Small intestine (tissue), 7 donors: ENCODE results near the gene PRUNE2. TPM values are rescaled to one million over a fixed set of nuclear protein-coding genes. Genes with fewer than 3 reads are reported as not detected.

ENCODE experiments used
- DNase-seq, 2 donors: peaks; one replicate each; pipeline versions ENCODE4 v3.0.0 to v3.0.0-alpha.2; 2013
- FAIRE-seq: peaks from 2 replicates; lab custom pipeline; 2012; peaks lifted over from hg19 to GRCh38; lab: Jason Lieb, UNC
- H3K27ac ChIP-seq, 3 donors: one replicate each; pipeline ENCODE4 v1.5.1; 2013; ENCODE audit warnings: low read length in 2 of 3, mild to moderate bottlenecking in 2 of 3, control low read depth in 1 of 3, inconsistent platforms in 1 of 3, low read depth in 1 of 3, moderate library complexity in 1 of 3
- H3K27me3 ChIP-seq, 3 donors: one replicate each; pipeline ENCODE4 v1.6.1; 2013; ENCODE audit warnings: low read length in 3 of 3, inconsistent platforms in 1 of 3; ENCODE audit not compliant: control insufficient read depth in 3 of 3, insufficient read depth in 3 of 3
- H3K36me3 ChIP-seq, 3 donors: one replicate each; pipeline ENCODE4 v1.6.1; 2013; ENCODE audit warnings: low read length in 3 of 3, inconsistent platforms in 1 of 3, low read depth in 1 of 3, mild to moderate bottlenecking in 1 of 3, moderate library complexity in 1 of 3; ENCODE audit not compliant: control insufficient read depth in 3 of 3, insufficient read depth in 2 of 3
- H3K4me1 ChIP-seq, 3 donors: one replicate each; pipeline ENCODE4 v1.6.1; 2013; ENCODE audit warnings: low read length in 2 of 3, inconsistent platforms in 1 of 3, low read depth in 1 of 3, mild to moderate bottlenecking in 1 of 3, moderate library complexity in 1 of 3; ENCODE audit not compliant: control insufficient read depth in 3 of 3, insufficient read depth in 2 of 3
- H3K4me3 ChIP-seq, 3 donors: one replicate each; pipeline ENCODE4 v1.5.1; 2013; ENCODE audit warnings: low read length in 3 of 3, control low read depth in 1 of 3, inconsistent platforms in 1 of 3, low read depth in 1 of 3, mild to moderate bottlenecking in 1 of 3, moderate library complexity in 1 of 3
- H3K9me3 ChIP-seq, 2 donors: one replicate each; pipeline ENCODE4 v1.6.1; 2013; ENCODE audit warnings: low read depth in 1 of 2, low read length in 1 of 2; ENCODE audit not compliant: control insufficient read depth in 2 of 2, insufficient read depth in 1 of 2
- WGBS, 3 donors: extraction: QIAGEN DNeasy Blood & Tissue Kit; methylation state at CpG; one replicate each; pipeline ENCODE4 v1.1.7; 2013; 5-methylcytosine and 5-hydroxymethylcytosine counted together
- polyA plus RNA-seq, 4 donors: library from polyadenylated mRNA; stranded (reverse) in 3 of 4; unstranded in 1 of 4; fragments of 200-250 nt in 3 of 4; fragments of 120-200 nt in 1 of 4; gene quantifications; one replicate each; pipeline versions ENCODE4 v1.2.1 to v1.2.3, GENCODE V29; 2013
- donor health status: healthy with polysubstance abuse.
- donor health status: control.
- donor health status: control.
- donor health status: Bipolar disorder and iron deficiency.
- donor health status: healthy.

The PRUNE2 gene
- polyA plus RNA-seq, 4 donors, result 1.1 to 62.1 (median 7.5) TPM

GRCh38 chr9:76887951-76888350 lies 18.0 kb downstream of the PRUNE2 start:
- Histone ChIP-seq H3K4me3 (no peak overlapping the region), H3K36me3 (no peaks in the 10 kb centered on the region), H3K9me3 (no peaks in the 10 kb centered on the region), H3K4me1 (no peaks in the 10 kb centered on the region), H3K27ac (peak overlapping the region; percentile 1 to 93 (median 37)), H3K27me3 (peaks cover 0 to 14% (median 0%) of the 10 kb centered on the region in 3 donors)
- FAIRE-seq (no peak), DNase-seq (no peak)
- WGBS, 3 donors, result 81 to 86% (median 81%) methylated on average over 7 of the region's 7 CpGs

DNA sequence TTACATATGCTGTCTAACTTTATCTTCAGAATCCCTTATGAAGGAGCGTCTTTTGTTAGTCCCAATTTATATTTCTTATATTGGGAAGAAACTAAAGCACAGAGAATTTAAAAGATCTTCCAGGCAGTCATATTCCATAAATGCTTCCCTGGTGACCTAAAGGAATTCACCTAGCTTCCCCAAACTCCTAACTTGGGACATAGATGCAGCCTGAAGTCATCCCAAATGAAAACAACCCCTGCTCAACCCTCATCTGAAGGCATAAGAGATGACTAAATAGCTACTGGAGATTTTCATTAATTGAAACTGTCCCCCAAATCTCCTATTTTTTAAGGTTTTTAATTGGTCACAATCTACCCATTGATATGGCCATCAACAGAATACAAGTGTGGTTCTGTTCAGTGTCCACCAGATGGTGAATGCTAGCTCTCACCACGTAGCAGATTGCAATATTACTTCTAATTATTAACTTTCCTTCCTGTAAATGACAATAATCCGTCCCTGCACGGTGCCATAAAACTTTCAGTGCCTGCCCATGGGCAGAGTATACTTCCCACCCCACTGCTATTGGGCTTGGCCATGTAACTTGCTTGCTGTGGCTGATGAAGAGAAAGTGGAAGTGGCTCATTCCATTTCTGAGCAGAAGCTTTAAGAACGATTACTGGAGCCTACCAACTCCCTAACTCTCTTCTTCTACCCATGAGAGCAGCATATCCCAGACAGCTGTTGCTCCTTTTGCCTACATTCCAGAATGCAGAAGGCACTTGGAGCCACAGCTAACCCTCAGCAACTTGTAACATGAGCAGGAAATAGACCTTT lies 18.7 kb downstream of the PRUNE2 start:
- no peaks in the 10 kb centered on the region for H3K4me1 ChIP-seq
- peaks cover 0 to 12% (median 0%) of the 10 kb centered on the region in 3 donors for H3K27me3 ChIP-seq
- H3K36me3 ChIP-seq, result no peaks in the 10 kb centered on the region
- peak overlapping the region; percentile 1 to 93 (median 37) for H3K27ac ChIP-seq
- DNase-seq (peak; percentile 83 to 95), FAIRE-seq (no peak)
- WGBS, 3 donors, result 23 to 60% (median 38%) methylated on average over 5 of the region's 5 CpGs
- H3K9me3 ChIP-seq, result no peaks in the 10 kb centered on the region
- H3K4me3 ChIP-seq, result no peak overlapping the region

DNA sequence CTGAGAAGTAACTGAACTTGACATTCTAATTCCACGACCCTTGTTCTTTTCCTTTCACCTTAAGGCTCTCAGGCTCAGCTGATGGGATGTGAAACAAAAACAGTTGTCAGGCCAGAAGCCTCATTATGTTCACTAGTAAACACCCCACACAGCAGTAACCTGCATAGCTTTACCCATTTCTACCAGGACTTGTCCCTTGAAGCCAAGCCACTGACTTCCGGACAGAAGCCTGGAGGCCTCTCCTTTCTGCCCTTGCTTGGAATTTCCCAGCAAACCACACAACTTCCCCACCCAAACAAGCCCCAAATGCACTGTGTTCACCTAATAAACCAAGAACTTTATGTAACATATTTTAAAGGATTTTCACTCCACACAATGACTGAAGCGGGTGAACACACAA lies 19.6 kb downstream of the PRUNE2 start:
- Histone ChIP-seq H3K27ac (no peak overlapping the region), H3K36me3 (no peaks in the 10 kb centered on the region), H3K4me3 (no peak overlapping the region), H3K9me3 (no peaks in the 10 kb centered on the region), H3K4me1 (no peaks in the 10 kb centered on the region), H3K27me3 (peaks cover 0 to 8% (median 0%) of the 10 kb centered on the region in 3 donors)
- FAIRE-seq (no peak), DNase-seq (no peak)
- 84 to 93% (median 85%) methylated on average over 3 of the region's 3 CpGs for WGBS, 3 donors

DNA sequence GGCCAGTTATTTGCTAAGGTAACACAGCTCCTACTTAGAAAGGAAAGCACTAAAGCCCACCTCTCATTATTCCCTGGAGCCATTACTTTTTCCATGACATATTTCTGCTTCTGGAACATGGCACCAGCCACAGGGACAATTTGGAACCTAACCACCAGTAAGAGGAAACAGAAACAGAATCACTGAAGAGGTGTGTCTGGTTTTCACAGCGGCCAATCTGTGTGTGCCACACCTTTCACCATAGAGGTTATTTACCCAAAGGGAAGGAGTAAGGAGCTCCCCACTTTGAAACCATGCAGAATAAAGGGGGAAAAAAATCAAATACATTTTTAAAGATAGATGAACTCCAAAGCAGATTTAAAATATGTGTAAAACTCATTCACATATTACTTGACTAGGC lies 21.1 kb downstream of the PRUNE2 start:
- DNase-seq, result peak in 1 of 2 donors; percentile 25
- no peak overlapping the region for H3K27ac ChIP-seq
- WGBS, 3 donors, result 38 to 77% (median 48%) methylated on average over 1 of the region's 1 CpG

DNA sequence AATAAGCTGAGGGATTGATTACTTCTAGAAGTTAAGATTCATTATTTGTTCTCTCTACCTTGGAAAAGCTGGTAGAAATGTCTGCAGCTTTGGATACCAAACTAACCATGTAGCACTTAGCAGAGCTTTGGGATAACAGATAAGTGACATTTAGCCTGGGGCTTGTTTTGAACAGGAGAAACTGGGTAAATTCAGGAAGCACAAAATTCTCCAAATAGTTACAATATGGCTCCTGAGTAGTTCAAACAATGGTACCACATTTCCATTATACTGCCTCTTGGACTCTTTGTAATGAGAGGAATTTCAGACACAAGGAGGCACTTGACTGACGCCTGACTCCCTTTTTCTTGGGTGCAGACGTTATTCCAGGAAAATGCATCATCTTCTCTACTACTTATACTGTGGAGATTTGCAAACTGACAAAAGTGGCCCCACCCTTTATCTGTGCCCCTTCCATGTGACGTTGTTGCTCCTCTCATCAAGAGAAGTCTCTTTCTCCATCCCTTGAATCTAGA lies 22.5 kb downstream of the PRUNE2 start:
- no peak overlapping the region for H3K27ac ChIP-seq
- no peaks in the 10 kb centered on the region for H3K4me1 ChIP-seq
- H3K27me3 ChIP-seq, result no peaks in the 10 kb centered on the region
- DNase-seq (no peak), FAIRE-seq (no peak)
- H3K4me3 ChIP-seq, result no peak overlapping the region
- no peaks in the 10 kb centered on the region for H3K9me3 ChIP-seq
- 88 to 90% (median 88%) methylated on average over 3 of the region's 3 CpGs for WGBS, 3 donors
- H3K36me3 ChIP-seq, result no peaks in the 10 kb centered on the region

More for the DNA sequence above, 21.1 kb downstream of the PRUNE2 start:
- Histone ChIP-seq H3K27me3 (peaks cover 0 to 2% (median 0%) of the 10 kb centered on the region in 3 donors), H3K4me3 (no peak overlapping the region), H3K36me3 (no peaks in the 10 kb centered on the region), H3K4me1 (no peaks in the 10 kb centered on the region), H3K9me3 (no peaks in the 10 kb centered on the region)
- FAIRE-seq, result no peak

GRCh38 chr9:76882686-76883085 lies 23.2 kb downstream of the PRUNE2 start:
- Histone ChIP-seq H3K4me3 (no peak overlapping the region), H3K4me1 (no peaks in the 10 kb centered on the region), H3K36me3 (no peaks in the 10 kb centered on the region), H3K27ac (no peak overlapping the region), H3K27me3 (peaks cover 0 to 3% (median 0%) of the 10 kb centered on the region in 3 donors), H3K9me3 (no peaks in the 10 kb centered on the region)
- DNase-seq, result no peak
- no peak for FAIRE-seq
- WGBS, 3 donors, result 81 to 92% (median 83%) methylated on average over 4 of the region's 4 CpGs

- no peaks in the 10 kb centered on the region for H3K4me1 ChIP-seq
- H3K9me3 ChIP-seq, result no peaks in the 10 kb centered on the region
- no peak overlapping the region for H3K4me3 ChIP-seq
- WGBS, 3 donors, result 73 to 81% (median 78%) methylated on average over 2 of the region's 2 CpGs
- FAIRE-seq (no peak), DNase-seq (no peak)
- peaks cover 0 to 5% (median 0%) of the 10 kb centered on the region in 3 donors for H3K27me3 ChIP-seq
- no peak overlapping the region for H3K27ac ChIP-seq
- H3K36me3 ChIP-seq, result no peaks in the 10 kb centered on the region
Observed at GRCh38 chr9:76880210-76880609, 25.7 kb downstream of the PRUNE2 start.

- H3K4me1 ChIP-seq, result no peaks in the 10 kb centered on the region
- 39 to 49% (median 48%) methylated on average over 3 of the region's 3 CpGs for WGBS, 3 donors
- H3K27ac ChIP-seq, result no peak overlapping the region
- H3K9me3 ChIP-seq, result no peaks in the 10 kb centered on the region
- no peak overlapping the region for H3K4me3 ChIP-seq
- H3K36me3 ChIP-seq, result no peaks in the 10 kb centered on the region
- H3K27me3 ChIP-seq, result peaks cover 0 to 7% (median 2%) of the 10 kb centered on the region in 3 donors
- FAIRE-seq (no peak), DNase-seq (no peak)
Observed at GRCh38 chr9:76878933-76879332, 27.0 kb downstream of the PRUNE2 start.
